Lower lobe of right lung (tissue), 2 donors: ENCODE data around the gene GTF2E1. TPM values are rescaled to one million over a fixed set of nuclear protein-coding genes. Genes with fewer than 3 reads are reported as not detected.

Source experiments
- ATAC-seq, 2 donors: fragments of 200-7000 bp; cut with Tn5 transposase; one replicate each; pipeline ENCODE4 v1.9.1; 2020 to 2022; ENCODE audit warnings: mild to moderate bottlenecking in 2 of 2, moderate library complexity in 2 of 2
- DNase-seq: peaks from one replicate; pipeline ENCODE4 v3.0.0-alpha.2; 2020
- H3K27ac ChIP-seq: fragments of 200-600 bp; one replicate; pipeline ENCODE4 v1.8.0; 2022
- H3K27me3 ChIP-seq: fragments of 200-600 bp; one replicate; pipeline ENCODE4 v1.8.0; 2022; ENCODE audit warnings: low read depth
- H3K36me3 ChIP-seq: fragments of 200-600 bp; one replicate; pipeline ENCODE4 v1.8.0; 2022; ENCODE audit warnings: mild to moderate bottlenecking
- H3K4me1 ChIP-seq: fragments of 200-600 bp; one replicate; pipeline ENCODE4 v1.8.0; 2022
- H3K4me3 ChIP-seq: fragments of 200-600 bp; one replicate; pipeline ENCODE4 v1.8.0; 2022; ENCODE audit warnings: mild to moderate bottlenecking
- H3K9me3 ChIP-seq: fragments of 200-600 bp; one replicate; pipeline ENCODE4 v1.8.0; 2022
- intact Hi-C: fragments of 100-400 bp; cut with DNase I; formaldehyde crosslinking; loops from one replicate; pipeline ENCODE4 v1.11.0; 2022
- total RNA-seq: library from RNA; stranded (reverse); fragmentation: NEBNext Ultra II Directional; extraction: Animal tissue kit (Norgen Biotek cat#: 25700); gene quantifications from one replicate; pipeline ENCODE4 v1.2.1, GENCODE V29; 2021
- TF ChIP-seq, protein P1 (sequence below): fragments of 200-600 bp; IDR thresholded peaks from one replicate; pipeline ENCODE4 v1.8.0; 2022; ENCODE audit warnings: antibody characterized with exemption, mild to moderate bottlenecking
- donor health status: DM: no; HTN: yes; CAD: no; lungs with severe emphysema.

GTF2E1 gene
- total RNA-seq, 1 donor from 2014 or later = 18.5 TPM

GRCh38 chr3:120800625-120801024 lies 58.1 kb downstream of the GTF2E1 start:
- H3K27me3 ChIP-seq = no peaks in the 10 kb centered on the region
- H3K27ac ChIP-seq = no peak overlapping the region
- H3K36me3 ChIP-seq = no peaks in the 10 kb centered on the region
- no peaks in the 10 kb centered on the region for H3K4me1 ChIP-seq
- intact Hi-C loops = no loop called here
- no peak for DNase-seq
- no peaks in the 10 kb centered on the region for H3K9me3 ChIP-seq
- no peak for ATAC-seq
- H3K4me3 ChIP-seq = no peak overlapping the region
- TF ChIP-seq, protein P1, sequence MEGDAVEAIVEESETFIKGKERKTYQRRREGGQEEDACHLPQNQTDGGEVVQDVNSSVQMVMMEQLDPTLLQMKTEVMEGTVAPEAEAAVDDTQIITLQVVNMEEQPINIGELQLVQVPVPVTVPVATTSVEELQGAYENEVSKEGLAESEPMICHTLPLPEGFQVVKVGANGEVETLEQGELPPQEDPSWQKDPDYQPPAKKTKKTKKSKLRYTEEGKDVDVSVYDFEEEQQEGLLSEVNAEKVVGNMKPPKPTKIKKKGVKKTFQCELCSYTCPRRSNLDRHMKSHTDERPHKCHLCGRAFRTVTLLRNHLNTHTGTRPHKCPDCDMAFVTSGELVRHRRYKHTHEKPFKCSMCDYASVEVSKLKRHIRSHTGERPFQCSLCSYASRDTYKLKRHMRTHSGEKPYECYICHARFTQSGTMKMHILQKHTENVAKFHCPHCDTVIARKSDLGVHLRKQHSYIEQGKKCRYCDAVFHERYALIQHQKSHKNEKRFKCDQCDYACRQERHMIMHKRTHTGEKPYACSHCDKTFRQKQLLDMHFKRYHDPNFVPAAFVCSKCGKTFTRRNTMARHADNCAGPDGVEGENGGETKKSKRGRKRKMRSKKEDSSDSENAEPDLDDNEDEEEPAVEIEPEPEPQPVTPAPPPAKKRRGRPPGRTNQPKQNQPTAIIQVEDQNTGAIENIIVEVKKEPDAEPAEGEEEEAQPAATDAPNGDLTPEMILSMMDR = no peak

- intact Hi-C loops = no loop called here
- H3K36me3 ChIP-seq = no peaks in the 10 kb centered on the region
- ATAC-seq = no peak
- no peak overlapping the region for H3K4me3 ChIP-seq
- TF ChIP-seq, protein P1 = no peak
- H3K27ac ChIP-seq = no peak overlapping the region
- no peaks in the 10 kb centered on the region for H3K9me3 ChIP-seq
- no peaks in the 10 kb centered on the region for H3K4me1 ChIP-seq
- H3K27me3 ChIP-seq = no peaks in the 10 kb centered on the region
- no peak for DNase-seq
Observed at GRCh38 chr3:120801484-120801883, 58.9 kb downstream of the GTF2E1 start.

- intact Hi-C loops = no loop called here
- Histone ChIP-seq H3K27ac (no peak overlapping the region), H3K36me3 (no peaks in the 10 kb centered on the region), H3K4me3 (no peak overlapping the region), H3K27me3 (no peaks in the 10 kb centered on the region), H3K4me1 (no peaks in the 10 kb centered on the region), H3K9me3 (no peaks in the 10 kb centered on the region)
- TF ChIP-seq, protein P1 = no peak
- DNase-seq (no peak), ATAC-seq (no peak)
Observed at GRCh38 chr3:120802916-120803315, 60.4 kb downstream of the GTF2E1 start.

GRCh38 chr3:120816728-120817127 lies 74.2 kb downstream of the GTF2E1 start:
- no peak for DNase-seq
- intact Hi-C loops = no loop called here

DNA sequence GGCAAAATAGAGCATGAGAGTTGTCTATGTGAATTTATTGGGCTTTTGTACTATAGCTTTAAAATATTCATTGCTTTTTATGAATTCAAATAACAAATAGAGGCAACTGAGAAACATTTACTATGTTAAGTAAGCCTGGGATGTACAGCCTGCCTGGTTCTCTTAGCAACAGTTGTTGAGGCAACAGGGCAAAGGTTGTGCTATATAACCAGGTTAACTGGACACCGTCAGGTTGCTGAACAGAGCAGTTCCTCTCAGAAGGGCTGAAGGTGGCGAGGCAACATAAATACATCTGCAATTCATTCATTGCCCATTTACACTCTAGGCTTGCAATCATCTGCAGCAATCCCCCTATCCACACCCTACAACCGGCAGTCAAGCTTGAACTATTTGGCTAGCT lies 78.2 kb downstream of the GTF2E1 start:
- ATAC-seq (no peak), DNase-seq (no peak)
- no peak overlapping the region for H3K27ac ChIP-seq
- no peak overlapping the region for H3K4me3 ChIP-seq
- H3K27me3 ChIP-seq = no peaks in the 10 kb centered on the region
- no peaks in the 10 kb centered on the region for H3K4me1 ChIP-seq
- H3K36me3 ChIP-seq = no peaks in the 10 kb centered on the region
- intact Hi-C loops = no loop called here
- no peaks in the 10 kb centered on the region for H3K9me3 ChIP-seq
- TF ChIP-seq, protein P1 = no peak

More at GRCh38 chr3:120816728-120817127, 74.2 kb downstream of the GTF2E1 start:
- H3K27me3 ChIP-seq = no peaks in the 10 kb centered on the region
- no peak for ATAC-seq
- no peaks in the 10 kb centered on the region for H3K4me1 ChIP-seq
- no peak overlapping the region for H3K27ac ChIP-seq
- H3K36me3 ChIP-seq = no peaks in the 10 kb centered on the region
- H3K4me3 ChIP-seq = no peak overlapping the region
- no peaks in the 10 kb centered on the region for H3K9me3 ChIP-seq
- TF ChIP-seq, protein P1 = no peak

- TF ChIP-seq, protein P1 = no peak
- Histone ChIP-seq H3K27me3 (no peaks in the 10 kb centered on the region), H3K4me3 (no peak overlapping the region), H3K4me1 (no peaks in the 10 kb centered on the region), H3K36me3 (no peaks in the 10 kb centered on the region), H3K27ac (no peak overlapping the region), H3K9me3 (no peaks in the 10 kb centered on the region)
- DNase-seq (no peak), ATAC-seq (no peak)
- intact Hi-C loops = no loop called here
Observed at GRCh38 chr3:120821426-120821825, 78.9 kb downstream of the GTF2E1 start.
